Stimulated activated CD8-positive, alpha-beta memory T cell treated with anti-CD3 and anti-CD28 coated beads, Interleukin-2, amount 100 ng/mL, for 48 hours (primary cell): ENCODE measurements around the gene ELOVL5.

Experiments
- DNase-seq, 2 donors: peaks; one replicate each; pipeline ENCODE4 v3.0.0-alpha.2; 2020; ENCODE audit warnings: low read depth in 2 of 2

ELOVL5 gene

GRCh38 chr6:53240139-53240538, 108.6 kb downstream of the ELOVL5 start:
- no peak for DNase-seq

GRCh38 chr6:53239526-53239925, 109.2 kb downstream of the ELOVL5 start:
- no peak for DNase-seq

- no peak for DNase-seq
These were observed 110.4 kb downstream of the ELOVL5 start for GRCh38 chr6:53238311-53238710.

GRCh38 chr6:53236241-53236640, 112.5 kb downstream of the ELOVL5 start:
- no peak for DNase-seq

- no peak for DNase-seq
These were observed 113.2 kb downstream of the ELOVL5 start for GRCh38 chr6:53235508-53235907.

DNA sequence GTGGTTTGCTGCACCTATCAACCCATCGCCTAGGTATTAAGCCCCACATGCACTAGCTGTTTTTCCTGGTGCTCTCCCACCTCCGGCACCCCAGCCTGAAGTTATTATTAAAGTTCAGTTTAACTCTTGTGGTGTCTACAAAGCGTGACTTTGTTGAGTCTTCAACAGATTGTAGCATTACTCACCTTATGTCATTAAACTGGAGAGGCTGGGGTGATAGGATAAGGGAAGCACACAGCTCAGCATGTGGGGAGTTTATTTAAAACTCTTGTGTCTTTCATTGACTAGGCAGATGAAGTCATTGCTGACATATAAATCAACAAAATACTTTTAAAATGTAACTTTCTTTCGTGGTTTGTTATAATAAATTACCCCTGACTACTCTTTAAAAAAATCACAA, 115.4 kb downstream of the ELOVL5 start:
- no peak for DNase-seq

- no peak for DNase-seq
These were observed 117.8 kb downstream of the ELOVL5 start for GRCh38 chr6:53230775-53231467.

DNA sequence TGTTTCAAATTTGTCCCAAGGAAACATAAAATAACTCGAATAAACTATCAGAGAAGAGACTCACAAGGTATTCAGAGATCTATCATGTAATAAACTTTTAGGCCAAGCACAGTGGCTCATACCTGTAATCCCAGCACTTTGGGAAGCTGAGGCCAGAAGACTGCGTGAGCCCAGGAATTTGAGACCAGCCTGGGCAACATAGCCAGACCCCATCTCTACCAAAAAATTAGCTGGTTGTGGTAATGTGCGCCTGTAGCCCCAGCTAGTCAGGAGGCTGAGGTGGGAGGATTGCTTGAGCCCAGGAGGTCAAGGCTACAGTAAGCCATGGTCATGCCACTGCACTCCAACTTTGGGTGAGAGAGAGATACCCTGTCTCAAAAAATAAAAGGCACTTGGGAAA, 120.9 kb downstream of the ELOVL5 start:
- no peak for DNase-seq

- DNase-seq = no peak
These were observed 128.1 kb downstream of the ELOVL5 start for GRCh38 chr6:53220605-53221004.
